ENCODE results near the gene SDF4.

The SDF4 gene

GRCh38 chr1:1243266-1243660, 11.5 kb upstream of the SDF4 start:
- TF ChIP-seq CTCF (IDR thresholded peaks at IDR 0.05; ENCODE audit: low read length) (no peak), EZH2 (IDR thresholded peaks at IDR 0.05; ENCODE audit: borderline replicate concordance, low read length) (no peak)
- H3K4me2 ChIP-seq (ENCODE audit: low read length) = no peak overlapping the region

GRCh38 chr1:1242461-1243265, 10.9 kb upstream of the SDF4 start:
- no peak overlapping the region for H3K4me2 ChIP-seq (ENCODE audit: low read length)

More at GRCh38 chr1:1243266-1243660, 11.5 kb upstream of the SDF4 start:
- Histone ChIP-seq H3K27me3 (ENCODE audit: insufficient read depth, low read length) (peaks cover 28% of the 10 kb centered on the region; the same call in 1 of the 2 replicates), H3K9me2 (ENCODE audit: low read depth, low read length) (no peaks in the 10 kb centered on the region), H3K9ac (ENCODE audit: low read length) (no peak overlapping the region), H2AFZ (ENCODE audit: low read length) (no peak overlapping the region), H3F3A (ENCODE audit: insufficient read depth, low read length) (no peaks in the 10 kb centered on the region), H3K36me3 (ENCODE audit: insufficient read depth, low read length) (no peaks in the 10 kb centered on the region), H3K9me3 (ENCODE audit: low read length) (no peaks in the 10 kb centered on the region), H3K79me2 (ENCODE audit: insufficient read depth, low read length) (no peaks in the 10 kb centered on the region), H4K20me1 (ENCODE audit: insufficient read depth, low read length) (no peaks in the 10 kb centered on the region), H3K27ac (ENCODE audit: low read depth, low read length, poor library complexity, severe bottlenecking) (no peak overlapping the region), H3K4me3 (ENCODE audit: low read depth, low read length, poor library complexity, severe bottlenecking) (no peak overlapping the region), H3K4me1 (ENCODE audit: insufficient read depth, low read length, severe bottlenecking) (no peaks in the 10 kb centered on the region)

GRCh38 chr1:1241588-1242219, 9.9 kb upstream of the SDF4 start:
- Histone ChIP-seq H3K4me1 (ENCODE audit: insufficient read depth, low read length, severe bottlenecking) (no peaks in the 10 kb centered on the region), H3K27me3 (ENCODE audit: insufficient read depth, low read length) (peaks cover 27% of the 10 kb centered on the region; the same call in 1 of the 2 replicates), H3K36me3 (ENCODE audit: insufficient read depth, low read length) (no peaks in the 10 kb centered on the region), H4K20me1 (ENCODE audit: insufficient read depth, low read length) (no peaks in the 10 kb centered on the region), H3K9ac (ENCODE audit: low read length) (no peak overlapping the region), H3K9me3 (ENCODE audit: low read length) (no peaks in the 10 kb centered on the region), H3K27ac (ENCODE audit: low read depth, low read length, poor library complexity, severe bottlenecking) (no peak overlapping the region), H2AFZ (ENCODE audit: low read length) (no peak overlapping the region), H3K4me3 (ENCODE audit: low read depth, low read length, poor library complexity, severe bottlenecking) (no peak overlapping the region), H3F3A (ENCODE audit: insufficient read depth, low read length) (no peaks in the 10 kb centered on the region), H3K79me2 (ENCODE audit: insufficient read depth, low read length) (no peaks in the 10 kb centered on the region), H3K4me2 (ENCODE audit: low read length) (no peak overlapping the region), H3K9me2 (ENCODE audit: low read depth, low read length) (no peaks in the 10 kb centered on the region)
- TF ChIP-seq CTCF (IDR thresholded peaks at IDR 0.05; ENCODE audit: low read length) (no peak), EZH2 (IDR thresholded peaks at IDR 0.05; ENCODE audit: borderline replicate concordance, low read length) (no peak)

More at GRCh38 chr1:1242461-1243265, 10.9 kb upstream of the SDF4 start:
- Histone ChIP-seq H3K27me3 (ENCODE audit: insufficient read depth, low read length) (peaks cover 30% of the 10 kb centered on the region; the same call in 1 of the 2 replicates), H3K9ac (ENCODE audit: low read length) (no peak overlapping the region), H3K4me1 (ENCODE audit: insufficient read depth, low read length, severe bottlenecking) (no peaks in the 10 kb centered on the region), H3K36me3 (ENCODE audit: insufficient read depth, low read length) (no peaks in the 10 kb centered on the region), H3K4me3 (ENCODE audit: low read depth, low read length, poor library complexity, severe bottlenecking) (no peak overlapping the region), H3K9me2 (ENCODE audit: low read depth, low read length) (no peaks in the 10 kb centered on the region), H3K9me3 (ENCODE audit: low read length) (no peaks in the 10 kb centered on the region), H3K27ac (ENCODE audit: low read depth, low read length, poor library complexity, severe bottlenecking) (no peak overlapping the region), H3F3A (ENCODE audit: insufficient read depth, low read length) (no peaks in the 10 kb centered on the region), H2AFZ (ENCODE audit: low read length) (no peak overlapping the region), H4K20me1 (ENCODE audit: insufficient read depth, low read length) (no peaks in the 10 kb centered on the region), H3K79me2 (ENCODE audit: insufficient read depth, low read length) (no peaks in the 10 kb centered on the region)
- no peak for TF ChIP-seq CTCF (IDR thresholded peaks at IDR 0.05; ENCODE audit: low read length)
- TF ChIP-seq EZH2 (IDR thresholded peaks at IDR 0.05; ENCODE audit: borderline replicate concordance, low read length) = no peak

All from OCI-LY1 (cell line).